OCI-LY1 (cell line): ENCODE measurements around the gene KRTAP5-4.
"Not testable (repeated sequence)": the region's sequence is repeated elsewhere in the genome, so short reads cannot be mapped to it uniquely, and the experiment has no call there.

Experiments used
- CTCF ChIP-seq: fragments of 200-600 bp; sonication (generic), shearing (Covaris generic); IDR thresholded peaks from 2 replicates; pipeline ENCODE4 v1.5.1; 2017; ENCODE audit warnings: mild to moderate bottlenecking, antibody characterized with exemption, low read length, moderate library complexity, mixed read lengths
- EZH2 ChIP-seq: fragments of 200-600 bp; sonication (generic), shearing (Covaris generic); IDR thresholded peaks from 2 replicates; pipeline ENCODE4 v1.8.0; 2017; ENCODE audit warnings: borderline replicate concordance, mixed run types, mild to moderate bottlenecking, antibody characterized with exemption, low read length, moderate library complexity, mixed read lengths

- not testable (repeated sequence) for TF ChIP-seq CTCF, EZH2
Observed at GRCh38 chr11:1646540-1646939, 24.6 kb upstream of the KRTAP5-4 start.
